Choroid plexus epithelial cell (primary cell): ENCODE data around the gene MEF2B.

Experiments
- DNase-seq: peaks from one replicate; pipeline ENCODE4 v3.0.0-alpha.2; 2010; ENCODE audit warnings: low read depth
- H3K4me3 ChIP-seq: 2 replicates; pipeline ENCODE4 v1.5.1; 2011; ENCODE audit warnings: low read depth, mild to moderate bottlenecking, control low read depth, low read length, moderate library complexity
- CTCF ChIP-seq: conservative IDR thresholded peaks from 2 replicates; pipeline ENCODE4 v1.5.1; 2011; ENCODE audit warnings: low read depth, mild to moderate bottlenecking, control low read depth, inconsistent platforms, low read length, moderate library complexity

Gene MEF2B

GRCh38 chr19:19205416-19206410 is 35.6 kb upstream of the MEF2B start:
- no peak for DNase-seq
- TF ChIP-seq CTCF = no peak
- H3K4me3 ChIP-seq = no peak overlapping the region

GRCh38 chr19:19204181-19204580 is 34.1 kb upstream of the MEF2B start:
- DNase-seq = no peak
- no peak for TF ChIP-seq CTCF
- no peak overlapping the region for H3K4me3 ChIP-seq

GRCh38 chr19:19203012-19203856 is 33.2 kb upstream of the MEF2B start, which contains the start of gene NR2C2AP:
TSS of gene NR2C2AP (minus strand) at chr19:19203414. CDS start at chr19:19203060, 354 bp downstream.
- no peak for TF ChIP-seq CTCF
- peak within 1 kb of the TSS; percentile 67 for H3K4me3 ChIP-seq
- peak; percentile 94 for DNase-seq

GRCh38 chr19:19202707-19203011 is 32.6 kb upstream of the MEF2B start:
- no peak for DNase-seq
- TF ChIP-seq CTCF = no peak

GRCh38 chr19:19201697-19202630 is 31.9 kb upstream of the MEF2B start:
- H3K4me3 ChIP-seq = peak overlapping the region; percentile 67
- TF ChIP-seq CTCF = no peak
- no peak for DNase-seq

More at GRCh38 chr19:19202707-19203011, 32.6 kb upstream of the MEF2B start:
- H3K4me3 ChIP-seq = peak overlapping the region; percentile 67

- no peak overlapping the region for H3K4me3 ChIP-seq
- DNase-seq = no peak
- TF ChIP-seq CTCF = no peak
Measured at GRCh38 chr19:19193926-19194325, 23.9 kb upstream of the MEF2B start.
